ENCODE measurements around the gene GTF2A2.

DNA sequence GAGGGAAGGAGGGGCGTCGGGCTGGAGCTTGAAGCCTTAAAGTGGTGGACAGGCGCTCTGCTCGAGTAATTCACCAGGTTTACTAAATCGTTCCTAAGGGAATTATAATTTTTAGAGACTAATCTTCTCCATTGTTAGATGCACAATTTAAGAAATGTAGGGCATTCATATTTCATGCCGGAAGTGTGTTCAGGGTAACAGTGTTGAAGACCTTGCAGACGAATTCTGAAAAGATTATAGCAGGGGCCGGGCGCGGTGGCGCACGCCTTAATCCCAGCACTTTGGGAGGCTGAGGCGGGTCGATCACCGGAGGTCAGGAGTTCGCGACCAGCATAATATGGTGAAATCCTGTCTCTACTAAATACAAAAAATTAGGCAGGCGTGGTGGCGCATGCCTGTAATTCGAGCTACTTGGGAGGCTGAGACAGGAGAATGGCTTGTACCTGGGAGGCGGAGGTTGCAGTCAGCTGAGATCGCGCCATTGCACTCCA lies 365 bp upstream of the GTF2A2 start:
- TF ChIP-seq POLR2AphosphoS5 (IDR thresholded peaks at IDR 0.05), result no peak
- TF ChIP-seq, protein P1, sequence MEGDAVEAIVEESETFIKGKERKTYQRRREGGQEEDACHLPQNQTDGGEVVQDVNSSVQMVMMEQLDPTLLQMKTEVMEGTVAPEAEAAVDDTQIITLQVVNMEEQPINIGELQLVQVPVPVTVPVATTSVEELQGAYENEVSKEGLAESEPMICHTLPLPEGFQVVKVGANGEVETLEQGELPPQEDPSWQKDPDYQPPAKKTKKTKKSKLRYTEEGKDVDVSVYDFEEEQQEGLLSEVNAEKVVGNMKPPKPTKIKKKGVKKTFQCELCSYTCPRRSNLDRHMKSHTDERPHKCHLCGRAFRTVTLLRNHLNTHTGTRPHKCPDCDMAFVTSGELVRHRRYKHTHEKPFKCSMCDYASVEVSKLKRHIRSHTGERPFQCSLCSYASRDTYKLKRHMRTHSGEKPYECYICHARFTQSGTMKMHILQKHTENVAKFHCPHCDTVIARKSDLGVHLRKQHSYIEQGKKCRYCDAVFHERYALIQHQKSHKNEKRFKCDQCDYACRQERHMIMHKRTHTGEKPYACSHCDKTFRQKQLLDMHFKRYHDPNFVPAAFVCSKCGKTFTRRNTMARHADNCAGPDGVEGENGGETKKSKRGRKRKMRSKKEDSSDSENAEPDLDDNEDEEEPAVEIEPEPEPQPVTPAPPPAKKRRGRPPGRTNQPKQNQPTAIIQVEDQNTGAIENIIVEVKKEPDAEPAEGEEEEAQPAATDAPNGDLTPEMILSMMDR (IDR thresholded peaks at IDR 0.05), result no peak
